ENCODE results near the gene CCDC9.
"Not testable (repeated sequence)": the region's sequence is repeated elsewhere in the genome, so short reads cannot be mapped to it uniquely, and the experiment has no call there.

CCDC9 gene

DNA sequence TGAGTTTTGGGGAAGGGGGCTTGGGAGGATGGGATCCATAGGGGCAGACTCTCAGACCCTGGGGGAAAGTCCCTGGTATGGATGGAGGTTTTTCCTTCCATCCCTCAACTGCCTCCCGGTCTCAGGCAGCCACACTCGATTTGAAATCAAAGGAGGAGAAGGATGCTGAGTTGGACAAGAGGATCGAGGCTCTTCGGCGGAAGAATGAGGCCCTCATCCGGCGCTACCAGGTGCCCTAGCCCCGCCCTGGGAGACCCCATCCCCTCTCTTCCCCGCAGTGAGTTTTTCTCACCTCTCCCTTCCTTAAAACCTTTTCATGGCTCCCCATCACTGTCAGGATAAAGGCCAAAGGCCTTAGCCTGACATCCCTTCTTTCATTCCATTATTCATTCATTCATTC is 2.1 kb downstream of the CCDC9 start:
- TF ChIP-seq, protein P1, sequence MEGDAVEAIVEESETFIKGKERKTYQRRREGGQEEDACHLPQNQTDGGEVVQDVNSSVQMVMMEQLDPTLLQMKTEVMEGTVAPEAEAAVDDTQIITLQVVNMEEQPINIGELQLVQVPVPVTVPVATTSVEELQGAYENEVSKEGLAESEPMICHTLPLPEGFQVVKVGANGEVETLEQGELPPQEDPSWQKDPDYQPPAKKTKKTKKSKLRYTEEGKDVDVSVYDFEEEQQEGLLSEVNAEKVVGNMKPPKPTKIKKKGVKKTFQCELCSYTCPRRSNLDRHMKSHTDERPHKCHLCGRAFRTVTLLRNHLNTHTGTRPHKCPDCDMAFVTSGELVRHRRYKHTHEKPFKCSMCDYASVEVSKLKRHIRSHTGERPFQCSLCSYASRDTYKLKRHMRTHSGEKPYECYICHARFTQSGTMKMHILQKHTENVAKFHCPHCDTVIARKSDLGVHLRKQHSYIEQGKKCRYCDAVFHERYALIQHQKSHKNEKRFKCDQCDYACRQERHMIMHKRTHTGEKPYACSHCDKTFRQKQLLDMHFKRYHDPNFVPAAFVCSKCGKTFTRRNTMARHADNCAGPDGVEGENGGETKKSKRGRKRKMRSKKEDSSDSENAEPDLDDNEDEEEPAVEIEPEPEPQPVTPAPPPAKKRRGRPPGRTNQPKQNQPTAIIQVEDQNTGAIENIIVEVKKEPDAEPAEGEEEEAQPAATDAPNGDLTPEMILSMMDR (IDR thresholded peaks at IDR 0.05; ENCODE audit: borderline replicate concordance, insufficient read depth, low read depth, low read length): no peak
- H3K4me3 ChIP-seq (ENCODE audit: low read depth, low read length): no peak overlapping the region

DNA sequence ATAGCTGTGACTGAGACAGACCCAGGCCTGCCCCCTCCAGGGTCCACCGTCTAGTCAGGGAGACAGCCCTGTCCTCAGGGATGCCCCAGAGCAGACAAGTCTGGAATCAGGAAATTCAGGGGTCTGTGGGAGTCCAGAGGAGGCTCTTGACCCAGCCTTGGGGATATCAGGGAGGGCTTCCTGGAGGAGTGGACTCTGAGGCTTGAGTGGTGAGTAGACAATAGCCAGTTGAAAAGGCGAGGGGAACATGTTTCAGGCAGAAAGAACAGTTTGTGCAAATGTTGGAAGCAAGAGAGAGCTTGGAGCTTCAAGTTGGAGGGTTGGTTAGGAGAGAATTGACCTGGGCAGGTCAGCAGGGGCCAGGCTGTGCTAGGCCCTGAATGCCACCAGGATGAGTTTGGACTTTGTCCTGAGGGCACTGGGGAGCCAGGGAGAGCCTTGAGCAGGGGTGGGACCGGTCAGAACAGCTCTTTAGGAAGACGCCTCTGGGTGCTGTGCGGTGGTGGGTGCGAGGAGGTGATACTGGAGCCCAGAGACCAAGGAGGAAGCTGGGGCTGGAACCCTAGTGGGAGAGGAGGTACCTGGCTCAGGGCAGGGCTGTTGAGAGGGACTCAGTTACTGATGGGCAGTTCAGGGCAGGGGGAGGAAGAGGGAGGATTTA is 2.7 kb downstream of the CCDC9 start:
- TF ChIP-seq, protein P1 (IDR thresholded peaks at IDR 0.05; ENCODE audit: borderline replicate concordance, insufficient read depth, low read depth, low read length): no peak
- H3K4me3 ChIP-seq (ENCODE audit: low read depth, low read length): no peak overlapping the region

- no peak overlapping the region for H3K4me3 ChIP-seq (ENCODE audit: low read depth, low read length)
- TF ChIP-seq, protein P1 (IDR thresholded peaks at IDR 0.05; ENCODE audit: borderline replicate concordance, insufficient read depth, low read depth, low read length): no peak
Observed at GRCh38 chr19:47260476-47260875, 4.2 kb downstream of the CCDC9 start.

GRCh38 chr19:47261946-47262793 is 5.8 kb downstream of the CCDC9 start:
- not testable (repeated sequence) for H3K4me3 ChIP-seq (ENCODE audit: low read depth, low read length)

- TF ChIP-seq, protein P1 (IDR thresholded peaks at IDR 0.05; ENCODE audit: borderline replicate concordance, insufficient read depth, low read depth, low read length): no peak
Observed at GRCh38 chr19:47264629-47265028, 8.3 kb downstream of the CCDC9 start.

DNA sequence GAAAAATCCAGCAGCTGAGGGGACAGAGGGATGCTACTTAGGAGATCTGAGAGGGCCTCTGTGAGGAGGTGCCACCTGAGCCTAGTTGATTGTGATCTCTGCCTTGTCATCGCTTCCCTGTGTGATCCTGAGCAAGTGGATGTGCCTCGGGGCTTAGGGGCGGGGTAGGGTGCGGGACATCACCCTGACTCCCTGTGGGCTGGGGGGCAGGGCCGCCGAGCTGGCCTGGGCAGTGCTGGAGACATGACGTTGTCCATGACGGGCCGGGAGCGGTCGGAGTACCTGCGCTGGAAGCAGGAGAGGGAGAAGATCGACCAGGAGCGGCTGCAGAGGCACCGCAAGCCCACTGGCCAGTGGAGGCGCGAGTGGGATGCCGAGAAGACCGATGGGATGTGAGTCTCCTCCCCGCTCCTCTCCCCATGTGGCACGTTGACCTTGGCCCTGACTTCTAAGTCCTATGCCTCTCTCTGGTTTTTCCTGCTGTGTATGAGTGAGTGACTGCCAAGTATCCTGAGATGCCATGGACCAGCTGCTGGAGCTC is 10.1 kb downstream of the CCDC9 start:
- no peak overlapping the region for H3K4me3 ChIP-seq (ENCODE audit: low read depth, low read length)
- TF ChIP-seq, protein P1 (IDR thresholded peaks at IDR 0.05; ENCODE audit: borderline replicate concordance, insufficient read depth, low read depth, low read length): no peak

More at GRCh38 chr19:47264629-47265028, 8.3 kb downstream of the CCDC9 start:
- no peak overlapping the region for H3K4me3 ChIP-seq (ENCODE audit: low read depth, low read length)

DNA sequence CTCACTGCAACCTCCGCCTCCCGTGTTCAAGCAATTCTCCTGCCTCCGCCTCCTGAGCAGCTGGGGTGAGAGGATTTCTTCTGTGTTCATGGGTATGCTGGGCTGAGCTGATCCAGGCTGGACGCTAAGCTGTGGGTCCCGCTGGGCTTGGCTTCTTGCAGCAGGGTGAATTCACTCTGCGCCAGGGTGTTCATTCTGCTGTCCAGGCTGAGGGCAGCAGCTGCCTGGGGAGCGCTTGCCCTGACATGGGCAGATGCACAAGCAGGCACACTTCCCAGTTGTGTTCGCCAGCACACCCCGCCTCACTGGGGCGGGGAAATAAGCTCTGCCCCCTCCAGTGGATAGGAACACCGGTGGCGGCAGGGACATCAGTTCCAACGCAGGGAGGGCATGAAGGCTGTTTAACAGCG is 11.0 kb downstream of the CCDC9 start:
- TF ChIP-seq, protein P1 (IDR thresholded peaks at IDR 0.05; ENCODE audit: borderline replicate concordance, insufficient read depth, low read depth, low read length): no peak
- H3K4me3 ChIP-seq (ENCODE audit: low read depth, low read length): no peak overlapping the region

Measured in GM12875 (cell line).